Stimulated activated CD8-positive, alpha-beta memory T cell treated with anti-CD3 and anti-CD28 coated beads, Interleukin-15, amount 100 ng/mL, for 24 hours (primary cell): ENCODE data around the gene OR4K13.

ENCODE experiments used
- DNase-seq: peaks from one replicate; pipeline ENCODE4 v3.0.0-alpha.2; 2020; ENCODE audit warnings: low read depth

The OR4K13 gene, protein sequence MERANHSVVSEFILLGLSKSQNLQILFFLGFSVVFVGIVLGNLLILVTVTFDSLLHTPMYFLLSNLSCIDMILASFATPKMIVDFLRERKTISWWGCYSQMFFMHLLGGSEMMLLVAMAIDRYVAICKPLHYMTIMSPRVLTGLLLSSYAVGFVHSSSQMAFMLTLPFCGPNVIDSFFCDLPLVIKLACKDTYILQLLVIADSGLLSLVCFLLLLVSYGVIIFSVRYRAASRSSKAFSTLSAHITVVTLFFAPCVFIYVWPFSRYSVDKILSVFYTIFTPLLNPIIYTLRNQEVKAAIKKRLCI

DNA sequence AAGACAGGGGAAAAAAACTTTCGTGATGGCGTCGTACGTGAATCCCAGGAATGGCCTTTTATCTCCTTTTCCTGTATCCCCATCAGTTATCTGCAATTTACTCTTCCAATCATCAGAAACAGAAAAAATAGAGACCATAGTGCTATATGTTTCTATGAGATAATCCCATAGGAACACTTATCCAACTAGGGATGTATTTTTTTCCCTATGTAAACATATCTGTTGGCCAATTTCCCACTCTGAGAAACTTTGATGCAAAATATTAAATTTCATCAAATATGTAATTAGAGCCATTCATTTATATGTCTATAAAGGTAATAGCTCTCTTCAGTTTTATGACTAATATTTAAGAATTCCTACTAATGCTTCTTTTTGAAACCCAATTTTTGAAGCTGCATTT lies at the start of gene OR4K13:
TSS of gene OR4K13 (minus strand) at position 101 of the 400 bp plus-strand sequence. CDS start 1,280 bp downstream, outside the sequence.
- DNase-seq = no peak

DNA sequence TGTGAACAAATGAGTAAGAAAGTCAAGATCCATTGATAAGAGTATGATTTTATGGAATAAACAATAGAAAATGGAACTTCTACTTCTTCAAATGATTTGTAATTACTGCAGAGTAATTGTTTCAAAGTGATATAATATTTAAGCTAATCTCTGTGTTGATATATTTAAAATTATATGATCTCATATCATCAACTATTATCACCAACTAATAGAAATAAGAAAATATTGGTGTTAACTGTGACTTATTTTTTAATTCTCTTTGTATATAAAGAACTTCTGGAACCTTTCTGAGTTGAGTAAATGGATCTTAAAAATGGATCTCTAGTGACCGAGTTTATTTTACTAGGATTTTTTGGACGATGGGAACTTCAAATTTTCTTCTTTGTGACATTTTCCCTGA lies 23.9 kb upstream of the OR4K13 start, which contains the start of gene OR4L1:
TSS of gene OR4L1 (plus strand) at position 301 of the 400 bp plus-strand sequence. CDS start at position 301, 0 bp downstream.
- DNase-seq = no peak

DNA sequence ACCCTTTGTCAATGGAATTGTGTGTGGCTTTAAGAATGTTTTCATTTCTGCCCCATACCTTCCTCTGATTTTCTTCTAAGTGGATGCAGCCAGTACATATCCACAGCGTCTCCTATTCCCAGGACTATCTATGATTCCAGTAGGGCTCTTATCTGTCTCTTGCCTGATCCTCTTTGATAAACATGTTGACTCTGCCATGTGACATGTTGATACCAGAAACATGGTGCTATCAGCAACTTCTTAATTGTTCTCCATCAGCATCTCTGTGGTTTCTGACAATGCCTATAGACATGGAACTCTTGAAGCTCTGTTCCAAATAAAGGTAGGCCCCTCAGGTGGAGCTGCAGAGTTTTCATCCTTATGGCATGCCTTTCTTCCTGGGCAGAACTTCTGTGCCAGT lies 12.4 kb upstream of the OR4K13 start:
- no peak for DNase-seq

GRCh38 chr14:20044243-20044642 lies 8.4 kb upstream of the OR4K13 start:
- no peak for DNase-seq

DNA sequence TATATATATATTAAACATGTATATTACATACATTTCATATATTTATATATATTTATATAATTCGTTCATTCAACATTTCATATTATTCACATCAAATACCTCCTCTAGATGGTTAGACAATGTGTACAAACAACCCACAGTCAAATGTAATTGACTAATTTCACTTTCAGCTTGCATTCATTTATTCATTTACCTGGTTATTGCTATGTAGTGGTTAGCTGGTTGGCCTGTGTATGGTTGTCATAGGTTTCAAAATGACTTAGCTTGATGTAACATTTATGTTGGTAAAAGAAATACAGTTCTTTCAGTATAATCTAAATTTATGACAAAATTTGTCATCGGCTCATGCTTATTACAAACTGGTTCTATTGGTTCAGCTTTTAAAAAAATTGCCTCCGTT lies 389 bp downstream of the OR4K13 start:
- no peak for DNase-seq

- DNase-seq = no peak
Measured at GRCh38 chr14:20031058-20031457, 4.8 kb downstream of the OR4K13 start.

DNA sequence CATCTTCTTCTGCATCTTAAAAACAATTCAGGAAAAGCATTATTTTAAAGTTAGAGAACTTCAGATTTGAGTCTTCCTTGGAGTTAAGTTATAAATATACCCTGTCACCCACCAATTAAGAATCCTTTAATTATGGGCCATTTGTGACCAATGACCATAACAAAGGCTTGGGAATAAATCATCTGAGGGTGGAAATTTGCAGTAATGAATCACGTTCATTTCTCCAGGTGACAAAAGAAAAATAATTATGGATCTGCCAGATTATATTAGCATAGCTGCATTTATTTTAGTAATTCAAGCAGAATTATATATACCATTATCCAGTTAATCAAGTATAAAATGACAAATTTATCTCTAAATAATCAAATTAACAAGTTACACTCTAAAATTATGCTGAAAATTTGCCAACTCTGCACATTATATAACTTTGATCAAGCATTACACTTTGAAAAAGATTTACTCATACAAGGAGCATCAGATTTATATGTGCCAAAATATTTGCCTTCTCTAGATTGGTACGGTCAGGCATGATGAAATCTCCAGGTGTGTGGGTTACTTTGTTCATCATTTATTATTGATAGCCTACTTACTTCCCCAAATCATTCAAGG lies 16.5 kb downstream of the OR4K13 start, which contains the start of gene OR4K14:
TSS of gene OR4K14 (minus strand) at position 51 of the 609 bp plus-strand sequence. CDS start 4,114 bp downstream, outside the sequence.
- no peak for DNase-seq

DNA sequence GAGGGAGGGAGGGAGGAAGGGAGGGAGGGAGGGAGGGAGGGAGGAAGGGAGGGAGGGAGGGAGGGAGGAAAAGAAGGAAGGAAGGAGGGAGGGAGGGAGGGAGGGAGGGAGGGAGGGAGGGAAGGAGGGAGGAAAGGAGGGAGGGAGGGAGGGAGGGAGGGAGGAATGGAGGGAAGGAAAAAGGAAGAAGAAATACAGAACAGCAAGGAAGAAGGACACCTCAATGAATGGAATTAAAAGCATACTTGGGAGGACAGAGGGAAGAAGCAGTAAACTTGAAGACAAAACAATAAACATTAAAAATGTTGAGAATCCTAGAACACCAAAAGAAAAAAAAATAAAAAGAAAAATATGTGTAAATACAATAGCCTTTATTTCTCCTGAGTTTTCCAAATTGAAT lies 27.7 kb downstream of the OR4K13 start:
- DNase-seq = no peak

DNA sequence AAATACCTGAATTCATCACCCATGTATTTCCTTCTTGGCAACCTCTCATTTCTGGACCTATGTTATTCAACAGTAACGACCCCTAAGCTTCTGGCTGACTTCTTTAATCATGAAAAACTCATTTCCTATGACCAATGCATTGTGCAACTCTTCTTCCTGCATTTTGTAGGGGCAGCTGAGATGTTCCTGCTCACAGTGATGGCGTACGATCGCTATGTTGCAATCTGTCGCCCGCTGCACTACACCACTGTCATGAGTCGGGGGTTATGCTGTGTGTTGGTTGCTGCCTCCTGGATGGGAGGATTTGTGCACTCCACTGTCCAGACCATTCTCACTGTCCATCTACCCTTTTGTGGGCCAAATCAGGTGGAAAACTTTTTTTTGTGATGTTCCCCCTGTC lies 33.5 kb downstream of the OR4K13 start:
- DNase-seq = no peak

- DNase-seq = no peak
Measured at GRCh38 chr14:20001863-20002262, 34.0 kb downstream of the OR4K13 start, which contains the start of gene OR4Q2. TSS of gene OR4Q2 (plus strand) at chr14:20002163.

GRCh38 chr14:19993438-19993837 lies 42.4 kb downstream of the OR4K13 start:
- DNase-seq = no peak
